Muscle of arm (tissue), 12 donors: ENCODE measurements around the gene CCDC127. TPM values are rescaled to one million over a fixed set of nuclear protein-coding genes. Genes with fewer than 3 reads are reported as not detected.

Source experiments
- DNase-seq: peaks from one replicate; pipeline ENCODE4 v3.0.0-alpha.2; 2013
- polyA plus RNA-seq, 12 donors: library from polyadenylated mRNA; unstranded; fragments of 120-200 nt; gene quantifications; one replicate each; pipeline ENCODE4 v1.2.1, GENCODE V29; 2013; ENCODE audit not compliant: insufficient read length in 12 of 12

CCDC127 gene
- polyA plus RNA-seq, 12 donors, result 8.4 to 12.1 (median 9.2) TPM; not detected in 1

DNA sequence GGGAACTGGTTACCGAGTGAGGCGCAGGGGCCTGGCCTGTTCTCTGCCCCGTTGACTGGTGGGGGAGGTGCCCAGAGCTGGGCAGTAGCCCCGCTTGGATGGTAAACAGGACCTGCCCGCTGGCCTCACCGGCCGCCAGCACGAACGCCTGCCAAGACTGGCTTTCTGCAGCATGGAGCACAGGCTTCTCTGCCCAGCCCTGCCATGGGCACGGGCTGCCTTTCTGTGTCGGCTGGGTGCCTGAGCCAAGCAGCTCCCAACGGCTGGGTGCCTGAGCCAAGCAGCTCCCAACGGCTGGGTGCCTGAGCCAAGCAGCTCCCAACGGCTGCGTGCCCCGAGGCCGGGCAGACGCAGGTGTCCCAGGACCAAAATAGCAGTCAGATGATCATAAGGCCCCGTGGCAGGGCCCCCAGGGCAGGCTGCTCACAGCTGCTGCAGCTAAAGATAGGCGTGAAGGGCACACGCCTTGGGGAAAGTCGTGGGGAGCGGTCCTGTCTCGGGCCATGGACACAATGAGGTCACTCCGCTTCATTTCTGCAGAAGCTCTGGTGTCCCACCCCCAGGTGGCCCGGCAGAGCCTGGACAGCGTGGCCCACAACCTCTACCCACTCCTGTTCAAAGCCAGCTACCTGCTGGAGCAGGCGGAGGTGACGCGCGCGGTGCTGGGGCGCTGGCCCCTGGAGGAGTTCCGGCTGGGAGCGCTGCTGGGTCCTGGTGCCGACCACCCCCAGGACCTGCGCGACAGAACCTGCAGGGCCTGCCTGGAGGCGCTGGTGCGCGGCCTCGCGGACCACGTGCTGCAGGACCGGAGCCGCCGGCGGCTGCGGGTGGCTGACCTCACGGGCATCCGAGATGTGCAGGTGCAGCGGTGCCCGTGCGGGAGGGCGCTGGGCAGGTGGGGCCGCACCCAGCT is 26.7 kb downstream of the CCDC127 start, which contains the start of gene LRRC14B:
Gene LRRC14B, plus strand, starts transcription at position 460 of the 913 bp plus-strand sequence. Its CDS starts 44 bp downstream, at position 504.
- DNase-seq, result peak; percentile 39

DNA sequence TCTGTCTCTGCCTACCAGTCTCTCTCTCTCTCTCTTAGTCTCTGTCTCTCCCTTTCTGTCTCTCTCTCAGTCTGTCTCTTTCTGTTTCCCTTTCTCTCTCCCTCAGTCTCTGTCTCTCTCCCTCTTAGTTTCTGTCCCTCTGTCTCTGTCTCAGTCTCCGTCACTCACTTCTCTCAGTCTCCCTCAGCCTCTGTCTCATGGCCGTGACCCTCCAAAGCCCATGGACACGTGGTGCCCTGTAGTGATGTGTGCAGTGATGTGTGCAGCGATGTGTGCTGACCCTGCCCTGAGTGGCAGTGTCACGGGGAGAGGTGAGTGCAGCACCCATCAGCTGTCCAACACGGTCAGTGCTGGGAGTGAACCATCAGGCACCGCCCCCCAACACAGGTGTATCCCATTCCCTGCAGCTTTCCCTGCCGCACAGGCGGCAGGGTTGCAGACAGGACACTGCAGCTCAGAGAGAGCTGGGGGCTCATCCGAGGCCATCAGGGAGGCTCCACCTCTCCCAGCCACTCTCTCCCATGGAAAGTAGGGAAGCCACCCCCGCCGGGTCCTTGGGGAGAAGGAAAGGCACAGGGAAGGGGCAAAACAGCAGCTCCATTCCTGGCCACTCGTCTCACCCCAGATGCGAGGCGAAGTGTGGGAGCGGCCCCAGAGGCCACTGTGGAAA is 27.5 kb downstream of the CCDC127 start:
- no peak for DNase-seq

- no peak for DNase-seq
Observed at GRCh38 chr5:189976-190365, 28.0 kb downstream of the CCDC127 start.

DNA sequence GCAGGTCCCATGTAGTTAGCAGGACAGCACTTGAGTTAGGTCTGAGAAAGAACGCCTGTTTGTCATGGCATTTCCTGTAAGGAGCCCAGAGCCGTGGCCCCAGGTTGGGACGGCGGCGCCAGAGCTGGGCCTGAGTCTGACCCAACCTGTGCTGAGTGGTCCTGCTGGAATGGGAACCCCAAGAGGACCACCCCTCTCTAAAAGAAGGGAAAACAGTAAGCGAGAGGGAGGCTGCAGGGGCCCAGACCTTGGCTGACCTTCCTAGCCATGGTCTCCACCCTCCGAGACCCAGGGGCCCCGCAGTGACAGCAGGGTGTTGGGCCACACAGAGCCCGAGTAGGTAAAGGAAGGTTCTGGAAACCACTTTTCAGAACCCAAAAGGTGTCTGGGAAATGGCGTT is 28.5 kb downstream of the CCDC127 start:
- DNase-seq, result no peak

GRCh38 chr5:188488-189481 is 29.2 kb downstream of the CCDC127 start:
- DNase-seq, result peak; percentile 90

DNA sequence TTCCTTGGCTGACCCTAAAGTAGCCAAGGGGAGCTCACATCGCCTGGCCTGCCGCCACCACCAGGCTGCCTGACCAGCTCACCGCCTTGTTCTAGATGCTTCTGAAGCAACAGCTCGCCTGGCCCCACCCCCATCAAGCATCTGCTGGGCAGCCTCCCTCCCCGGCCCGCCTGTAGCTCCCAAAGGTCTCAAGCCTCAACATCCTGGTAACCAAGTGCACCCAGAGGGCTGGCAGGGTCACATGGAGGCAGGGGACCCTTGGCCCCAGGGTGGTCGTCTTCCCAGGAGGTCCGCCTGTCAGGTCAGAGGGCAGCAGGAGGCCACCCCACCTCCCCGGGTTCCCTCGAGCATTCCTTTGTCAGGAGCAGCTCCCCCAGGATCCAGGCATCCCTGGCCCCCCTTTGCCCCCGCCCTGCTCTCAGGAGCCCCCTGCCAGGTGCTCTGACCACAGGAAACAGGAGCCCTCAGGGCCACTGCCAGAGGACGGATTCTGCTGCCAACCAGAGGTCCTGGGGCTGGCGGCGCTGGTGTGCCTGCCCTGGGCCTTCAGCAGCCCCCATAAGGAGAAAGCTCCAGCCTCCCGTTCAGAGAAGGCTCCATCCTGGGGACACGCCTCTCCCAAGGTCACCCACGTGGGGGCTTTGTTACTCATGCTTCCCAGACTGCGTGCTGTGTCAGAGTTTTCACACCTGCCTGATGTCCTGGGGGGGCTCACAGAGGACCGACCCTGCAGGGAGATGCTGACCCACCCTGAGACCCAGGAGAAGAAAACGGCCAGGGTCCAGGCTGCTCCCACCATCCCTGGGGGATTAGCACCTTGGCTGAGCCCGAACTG is 30.1 kb downstream of the CCDC127 start:
- no peak for DNase-seq

- DNase-seq, result no peak
Observed at GRCh38 chr5:187042-187431, 30.9 kb downstream of the CCDC127 start.

- no peak for DNase-seq
Observed at GRCh38 chr5:186091-187041, 31.6 kb downstream of the CCDC127 start.

GRCh38 chr5:185095-186070 is 32.6 kb downstream of the CCDC127 start:
- no peak for DNase-seq

- no peak for DNase-seq
Observed at GRCh38 chr5:184471-184870, 33.5 kb downstream of the CCDC127 start.

- no peak for DNase-seq
Observed at GRCh38 chr5:182126-182525, 35.8 kb downstream of the CCDC127 start.

GRCh38 chr5:181566-181965 is 36.4 kb downstream of the CCDC127 start:
- no peak for DNase-seq

- DNase-seq, result no peak
Observed at GRCh38 chr5:181160-181559, 36.8 kb downstream of the CCDC127 start.

DNA sequence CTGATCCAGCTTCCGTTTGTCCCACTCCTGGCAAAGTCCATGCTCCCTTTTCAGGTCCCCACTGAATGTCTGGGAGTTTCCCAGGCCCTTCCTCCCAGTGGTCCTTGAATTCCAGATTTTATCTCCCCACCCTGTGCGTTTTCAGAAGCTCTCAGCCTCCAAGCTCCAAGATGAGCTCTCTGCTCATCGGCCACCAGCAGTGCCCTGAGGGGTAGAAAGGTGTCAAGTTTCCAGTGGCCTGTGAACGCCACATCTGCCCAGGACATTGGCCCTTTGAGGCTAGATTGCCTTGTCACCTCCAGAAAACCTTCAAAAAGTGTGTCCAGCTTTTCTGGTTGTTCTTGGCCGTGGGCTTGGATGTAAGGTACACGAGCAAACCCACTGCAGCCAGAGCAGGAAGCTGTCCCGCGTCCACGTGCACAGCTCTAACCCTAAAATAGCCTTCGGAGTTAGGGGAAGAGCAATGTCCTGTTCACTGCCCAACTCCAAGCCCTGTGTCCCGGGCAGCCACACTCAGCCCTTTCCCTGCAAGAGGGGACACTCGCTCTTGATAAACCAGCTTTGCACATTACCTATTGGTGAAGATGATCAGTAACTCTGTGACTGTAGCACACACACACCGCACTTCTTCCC is 37.6 kb downstream of the CCDC127 start:
- no peak for DNase-seq

- DNase-seq, result no peak
Observed at GRCh38 chr5:179401-179800, 38.6 kb downstream of the CCDC127 start.

GRCh38 chr5:178110-178509 is 39.8 kb downstream of the CCDC127 start:
- DNase-seq, result no peak

DNA sequence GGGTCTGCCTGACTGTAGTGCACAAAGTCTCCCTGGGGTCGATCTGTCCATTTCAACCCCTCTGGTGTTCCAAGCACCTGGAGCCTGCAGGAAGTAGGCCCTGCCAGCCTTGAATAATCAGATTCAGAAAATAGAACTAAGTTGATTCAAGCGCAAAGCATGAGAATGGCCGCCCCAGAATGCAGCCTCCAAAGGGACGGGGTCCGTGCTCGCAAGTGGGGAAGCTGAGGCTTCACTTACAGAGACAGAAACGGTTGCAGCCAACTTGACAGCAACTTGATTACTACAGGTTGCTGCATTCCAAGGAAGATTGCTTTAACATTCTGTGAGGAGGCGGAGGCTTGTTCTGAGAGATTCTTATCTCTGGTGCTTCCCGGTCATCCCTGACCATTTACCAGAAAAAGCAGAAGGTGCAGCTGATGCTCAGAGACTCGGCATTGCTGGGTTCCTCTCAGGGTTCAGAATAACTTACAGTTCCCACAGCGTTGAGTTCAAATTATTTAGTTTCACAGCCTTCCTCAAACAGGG is 41.6 kb downstream of the CCDC127 start:
- DNase-seq, result no peak
